ENCODE data around the gene HMGCS1. TPM values are rescaled to one million over a fixed set of nuclear protein-coding genes. Genes with fewer than 3 reads are reported as not detected.
A peak's percentile ranks its signal among the peaks of the same experiment; 100 is the strongest.

The HMGCS1 gene
- total RNA-seq, 1 experiment from 2014 or later, result 52.8 TPM

DNA sequence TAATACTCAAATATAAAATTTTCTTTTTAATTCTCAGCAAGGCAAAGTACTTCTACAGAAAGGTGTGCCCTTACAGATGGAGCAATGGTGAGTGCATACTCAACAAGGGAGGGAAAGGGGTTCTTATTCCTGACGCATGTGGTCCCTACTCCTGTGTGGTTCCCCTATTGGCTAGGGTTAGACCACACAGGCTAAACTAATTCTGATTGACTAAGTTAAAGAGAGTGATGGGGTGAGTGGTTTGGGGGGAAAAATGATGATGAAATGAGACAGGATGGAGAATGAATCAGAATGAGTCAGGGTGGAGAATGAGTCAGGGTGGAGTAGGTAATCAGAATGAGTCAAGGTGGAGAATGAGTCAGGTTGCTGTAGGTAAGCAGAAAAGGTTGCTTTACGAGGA, 22.9 kb upstream of the HMGCS1 start:
- intact Hi-C loops (cut with micrococcal nuclease), result no loop called here
- RAD21 ChIA-PET (ENCODE audit: low non-redundant PET in 1 of 2, low total read pairs in 2 of 2, uncharacterized antibody in 2 of 2, unreplicated experiment in 2 of 2), result no interaction called here
- Histone ChIP-seq H3K79me2 (ENCODE audit: insufficient read depth, low read length) (no peaks in the 10 kb centered on the region), H3K9me3 (ENCODE audit: control insufficient read depth in 1 of 2, insufficient read depth in 1 of 2, low read depth in 1 of 2, low read length in 2 of 2) (peaks cover 3 to 13% of the 10 kb centered on the region in 2 experiments; a peak in 2 of 4 replicates), H3K36me3 (ENCODE audit: control insufficient read depth in 1 of 2, insufficient read depth in 2 of 2, low read length in 2 of 2) (no peaks in the 10 kb centered on the region), H3K27me3 (ENCODE audit: insufficient read depth, low read length) (no peaks in the 10 kb centered on the region), H3K4me2 (ENCODE audit: low read length) (peak overlapping the region; percentile 43; the same call in 1 of the 2 replicates), H3K4me3 (replicated peaks in 1 of 2; ENCODE audit: low read depth in 1 of 2, low read length in 2 of 2) (no peak overlapping the region), H3K27ac (ENCODE audit: low read depth, low read length) (peak overlapping the region; percentile 28; the same call in 1 of the 2 replicates), H4K20me1 (ENCODE audit: insufficient read depth) (no peaks in the 10 kb centered on the region), H3K9ac (ENCODE audit: low read length) (no peak overlapping the region), H3K4me1 (ENCODE audit: control insufficient read depth in 1 of 2, insufficient read depth in 2 of 2, low read length in 2 of 2) (peaks cover 0 to 31% of the 10 kb centered on the region in 2 experiments; a peak in 3 of 4 replicates), H3K9me2 (ENCODE audit: insufficient read depth) (no peaks in the 10 kb centered on the region), H2AFZ (ENCODE audit: low read depth, low read length, poor library complexity, severe bottlenecking) (no peak overlapping the region)
- POLR2A ChIA-PET, result interaction anchor here (1.5 kb wide), 1 partner anchor 22 kb away, joined by 3 read pairs; no protein-coding TSS in a partner anchor
- DNase-seq (ENCODE audit: low read depth, low spot score), result peak; percentile 80
- ATAC-seq, result peak; percentile 82
- CTCF ChIA-PET, result no interaction called here
- BruUV-seq (replicated peaks), result no TSS peak
- TF ChIP-seq ELF1 (IDR thresholded peaks at IDR 0.05; ENCODE audit: borderline replicate concordance, low read depth), result no peak
- no peak for TF ChIP-seq EZH2phosphoT487 (IDR thresholded peaks at IDR 0.05; ENCODE audit: borderline replicate concordance)
- TF ChIP-seq EZH2 (IDR thresholded peaks at IDR 0.05), result no peak
- peak; percentile 73 for TF ChIP-seq SP1 (IDR thresholded peaks at IDR 0.05; ENCODE audit: low read depth)
- TF ChIP-seq JUND (IDR thresholded peaks at IDR 0.05), result peak; percentile 94
- no peak for TF ChIP-seq TCF7L2 (IDR thresholded peaks at IDR 0.05; ENCODE audit: borderline replicate concordance, extremely low read depth, insufficient read depth, insufficient read length)
- TF ChIP-seq, protein P1, sequence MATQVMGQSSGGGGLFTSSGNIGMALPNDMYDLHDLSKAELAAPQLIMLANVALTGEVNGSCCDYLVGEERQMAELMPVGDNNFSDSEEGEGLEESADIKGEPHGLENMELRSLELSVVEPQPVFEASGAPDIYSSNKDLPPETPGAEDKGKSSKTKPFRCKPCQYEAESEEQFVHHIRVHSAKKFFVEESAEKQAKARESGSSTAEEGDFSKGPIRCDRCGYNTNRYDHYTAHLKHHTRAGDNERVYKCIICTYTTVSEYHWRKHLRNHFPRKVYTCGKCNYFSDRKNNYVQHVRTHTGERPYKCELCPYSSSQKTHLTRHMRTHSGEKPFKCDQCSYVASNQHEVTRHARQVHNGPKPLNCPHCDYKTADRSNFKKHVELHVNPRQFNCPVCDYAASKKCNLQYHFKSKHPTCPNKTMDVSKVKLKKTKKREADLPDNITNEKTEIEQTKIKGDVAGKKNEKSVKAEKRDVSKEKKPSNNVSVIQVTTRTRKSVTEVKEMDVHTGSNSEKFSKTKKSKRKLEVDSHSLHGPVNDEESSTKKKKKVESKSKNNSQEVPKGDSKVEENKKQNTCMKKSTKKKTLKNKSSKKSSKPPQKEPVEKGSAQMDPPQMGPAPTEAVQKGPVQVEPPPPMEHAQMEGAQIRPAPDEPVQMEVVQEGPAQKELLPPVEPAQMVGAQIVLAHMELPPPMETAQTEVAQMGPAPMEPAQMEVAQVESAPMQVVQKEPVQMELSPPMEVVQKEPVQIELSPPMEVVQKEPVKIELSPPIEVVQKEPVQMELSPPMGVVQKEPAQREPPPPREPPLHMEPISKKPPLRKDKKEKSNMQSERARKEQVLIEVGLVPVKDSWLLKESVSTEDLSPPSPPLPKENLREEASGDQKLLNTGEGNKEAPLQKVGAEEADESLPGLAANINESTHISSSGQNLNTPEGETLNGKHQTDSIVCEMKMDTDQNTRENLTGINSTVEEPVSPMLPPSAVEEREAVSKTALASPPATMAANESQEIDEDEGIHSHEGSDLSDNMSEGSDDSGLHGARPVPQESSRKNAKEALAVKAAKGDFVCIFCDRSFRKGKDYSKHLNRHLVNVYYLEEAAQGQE (IDR thresholded peaks at IDR 0.05; ENCODE audit: low read depth), result no peak
- TF ChIP-seq, protein P2, sequence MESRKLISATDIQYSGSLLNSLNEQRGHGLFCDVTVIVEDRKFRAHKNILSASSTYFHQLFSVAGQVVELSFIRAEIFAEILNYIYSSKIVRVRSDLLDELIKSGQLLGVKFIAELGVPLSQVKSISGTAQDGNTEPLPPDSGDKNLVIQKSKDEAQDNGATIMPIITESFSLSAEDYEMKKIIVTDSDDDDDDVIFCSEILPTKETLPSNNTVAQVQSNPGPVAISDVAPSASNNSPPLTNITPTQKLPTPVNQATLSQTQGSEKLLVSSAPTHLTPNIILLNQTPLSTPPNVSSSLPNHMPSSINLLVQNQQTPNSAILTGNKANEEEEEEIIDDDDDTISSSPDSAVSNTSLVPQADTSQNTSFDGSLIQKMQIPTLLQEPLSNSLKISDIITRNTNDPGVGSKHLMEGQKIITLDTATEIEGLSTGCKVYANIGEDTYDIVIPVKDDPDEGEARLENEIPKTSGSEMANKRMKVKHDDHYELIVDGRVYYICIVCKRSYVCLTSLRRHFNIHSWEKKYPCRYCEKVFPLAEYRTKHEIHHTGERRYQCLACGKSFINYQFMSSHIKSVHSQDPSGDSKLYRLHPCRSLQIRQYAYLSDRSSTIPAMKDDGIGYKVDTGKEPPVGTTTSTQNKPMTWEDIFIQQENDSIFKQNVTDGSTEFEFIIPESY (IDR thresholded peaks at IDR 0.05; ENCODE audit: extremely low read depth, insufficient replicate concordance, low read length), result no peak
- TF ChIP-seq CEBPB (IDR thresholded peaks at IDR 0.05; ENCODE audit: low read depth), result peak; percentile 91
- peak; percentile 98 for TF ChIP-seq FOSL1 (IDR thresholded peaks at IDR 0.05; ENCODE audit: low read depth)
- TF ChIP-seq, protein P3, sequence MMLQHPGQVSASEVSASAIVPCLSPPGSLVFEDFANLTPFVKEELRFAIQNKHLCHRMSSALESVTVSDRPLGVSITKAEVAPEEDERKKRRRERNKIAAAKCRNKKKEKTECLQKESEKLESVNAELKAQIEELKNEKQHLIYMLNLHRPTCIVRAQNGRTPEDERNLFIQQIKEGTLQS (IDR thresholded peaks at IDR 0.05), result peak; percentile 92
- no peak for TF ChIP-seq ZNF274 (IDR thresholded peaks at IDR 0.05; ENCODE audit: low read depth, low read length)
- TF ChIP-seq YY1 (IDR thresholded peaks at IDR 0.05; ENCODE audit: extremely low read depth, insufficient replicate concordance, low read depth, low read length), result no peak
- no peak for TF ChIP-seq EGR1 (IDR thresholded peaks at IDR 0.05; ENCODE audit: low read depth)
- peak; percentile 75 for TF ChIP-seq SRF (IDR thresholded peaks at IDR 0.05; ENCODE audit: low read depth)
- no peak for TF ChIP-seq ZFX (IDR thresholded peaks at IDR 0.05)
- TF ChIP-seq POLR2AphosphoS5 (IDR thresholded peaks at IDR 0.05; ENCODE audit: low read depth, low read length), result peak; percentile 33; the same call in 1 of the 2 replicates
- TF ChIP-seq RAD21 (IDR thresholded peaks at IDR 0.05; ENCODE audit: low read depth), result no peak
- TF ChIP-seq, protein P4, sequence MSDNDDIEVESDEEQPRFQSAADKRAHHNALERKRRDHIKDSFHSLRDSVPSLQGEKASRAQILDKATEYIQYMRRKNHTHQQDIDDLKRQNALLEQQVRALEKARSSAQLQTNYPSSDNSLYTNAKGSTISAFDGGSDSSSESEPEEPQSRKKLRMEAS (IDR thresholded peaks at IDR 0.05), result 0 out of 2 replicates have a peak, but pooled peaks have one; percentile 30
- TF ChIP-seq SIN3A (IDR thresholded peaks at IDR 0.05; ENCODE audit: low read depth), result no peak
- no peak for TF ChIP-seq POLR2A (IDR thresholded peaks at IDR 0.05; ENCODE audit: borderline replicate concordance, extremely low read depth, insufficient read depth, insufficient read length)
- peak; percentile 99 for TF ChIP-seq CBX3 (IDR thresholded peaks at IDR 0.05; ENCODE audit: low read depth)

Measured in HCT116 (cell line).